Stomach smooth muscle (tissue), 2 donors: ENCODE data around the gene DDN.

Source experiments
- H3K27ac ChIP-seq: one replicate; pipeline ENCODE4 v1.7.0; 2013; ENCODE audit warnings: mild to moderate bottlenecking, low read length, inconsistent platforms
- H3K27me3 ChIP-seq, 2 donors: one replicate each; pipeline ENCODE4 v1.7.0; 2013; ENCODE audit warnings: low read length in 2 of 2; ENCODE audit not compliant: insufficient read depth in 2 of 2, control insufficient read depth in 1 of 2
- H3K36me3 ChIP-seq, 2 donors: one replicate each; pipeline ENCODE4 v1.7.0; 2013; ENCODE audit warnings: low read length in 2 of 2; ENCODE audit not compliant: control insufficient read depth in 2 of 2, insufficient read depth in 2 of 2
- H3K4me1 ChIP-seq: one replicate; pipeline ENCODE4 v1.7.0; 2013; ENCODE audit warnings: low read length; ENCODE audit not compliant: control insufficient read depth, insufficient read depth
- H3K4me3 ChIP-seq, 2 donors: one replicate each; pipeline ENCODE4 v1.7.0; 2013; ENCODE audit warnings: low read length in 2 of 2
- H3K9ac ChIP-seq, 2 donors: one replicate each; pipeline ENCODE4 v1.7.0; 2013; ENCODE audit warnings: low read length in 2 of 2, mild to moderate bottlenecking in 1 of 2
- H3K9me3 ChIP-seq, 2 donors: one replicate each; pipeline ENCODE4 v1.7.0; 2013; ENCODE audit warnings: low read length in 2 of 2; ENCODE audit not compliant: control insufficient read depth in 2 of 2
- donor health status: healthy.
- donor health status: Pancreatic carcinoma.

DDN gene

DNA sequence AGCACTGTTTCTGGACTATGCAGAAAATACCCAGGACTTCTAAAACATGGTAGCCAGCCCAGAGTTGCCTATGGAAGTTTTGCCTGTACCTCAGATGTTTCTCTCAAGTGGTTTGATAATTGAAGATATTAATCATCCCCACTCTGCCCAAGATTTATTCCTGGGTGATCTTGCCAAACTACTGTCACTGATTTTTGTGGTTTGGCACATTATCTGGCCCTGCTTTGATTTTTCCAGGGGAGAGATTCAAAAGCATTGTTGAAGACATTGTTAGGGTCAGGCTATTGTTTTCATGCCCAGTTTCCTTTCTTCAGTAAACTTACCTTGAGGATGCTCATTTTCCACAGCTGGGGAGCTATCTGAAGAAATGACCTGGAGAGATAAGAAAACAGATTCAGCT lies 13.6 kb upstream of the DDN start:
- no peak overlapping the region for H3K4me3 ChIP-seq
- H3K9me3 ChIP-seq: no peaks in the 10 kb centered on the region
- peaks cover 2 to 6% of the 10 kb centered on the region in 2 donors for H3K27me3 ChIP-seq
- H3K27ac ChIP-seq: no peak overlapping the region
- H3K4me1 ChIP-seq: peaks cover 9% of the 10 kb centered on the region
- no peak overlapping the region for H3K9ac ChIP-seq
- H3K36me3 ChIP-seq: peaks cover 19 to 26% of the 10 kb centered on the region in 2 donors

DNA sequence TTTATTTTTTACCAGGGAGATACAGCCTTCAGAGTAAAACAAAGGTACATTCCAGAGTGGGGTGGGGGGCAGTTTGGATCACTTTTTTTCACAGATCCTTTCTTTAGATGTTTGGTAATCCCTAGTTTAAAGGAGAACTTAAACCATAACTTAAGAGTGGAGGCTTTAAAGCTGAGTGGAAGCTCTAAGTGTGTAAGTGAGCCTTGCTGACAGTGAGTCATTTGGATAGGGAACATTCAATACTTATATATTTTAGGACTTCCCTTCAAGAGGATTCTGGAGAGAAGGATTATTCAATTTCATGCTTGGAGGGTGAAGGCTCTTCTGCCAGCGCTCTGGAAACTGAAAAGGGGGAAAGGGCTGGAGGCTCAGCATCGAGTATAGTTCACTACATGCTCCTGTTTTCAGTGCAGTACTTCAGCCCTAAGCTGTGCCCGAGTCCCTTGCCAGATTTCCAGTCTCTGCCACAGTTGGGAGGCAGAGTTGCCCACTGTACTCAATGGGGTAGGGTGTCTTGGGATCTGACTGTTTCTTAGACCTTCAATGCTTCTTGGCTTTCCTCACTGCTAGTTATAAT lies 11.0 kb upstream of the DDN start:
- peaks cover 2 to 13% of the 10 kb centered on the region in 2 donors for H3K27me3 ChIP-seq
- H3K9ac ChIP-seq: no peak overlapping the region
- no peaks in the 10 kb centered on the region for H3K9me3 ChIP-seq
- no peaks in the 10 kb centered on the region for H3K4me1 ChIP-seq
- H3K27ac ChIP-seq: no peak overlapping the region
- no peak overlapping the region for H3K4me3 ChIP-seq
- peaks cover 23 to 31% of the 10 kb centered on the region in 2 donors for H3K36me3 ChIP-seq

GRCh38 chr12:49008943-49009342 lies 9.8 kb upstream of the DDN start:
- H3K27ac ChIP-seq: no peak overlapping the region
- H3K9ac ChIP-seq: no peak overlapping the region
- H3K27me3 ChIP-seq: peaks cover 2 to 17% of the 10 kb centered on the region in 2 donors
- H3K4me1 ChIP-seq: no peaks in the 10 kb centered on the region
- peaks cover 34 to 42% of the 10 kb centered on the region in 2 donors for H3K36me3 ChIP-seq
- H3K4me3 ChIP-seq: no peak overlapping the region
- H3K9me3 ChIP-seq: no peaks in the 10 kb centered on the region

DNA sequence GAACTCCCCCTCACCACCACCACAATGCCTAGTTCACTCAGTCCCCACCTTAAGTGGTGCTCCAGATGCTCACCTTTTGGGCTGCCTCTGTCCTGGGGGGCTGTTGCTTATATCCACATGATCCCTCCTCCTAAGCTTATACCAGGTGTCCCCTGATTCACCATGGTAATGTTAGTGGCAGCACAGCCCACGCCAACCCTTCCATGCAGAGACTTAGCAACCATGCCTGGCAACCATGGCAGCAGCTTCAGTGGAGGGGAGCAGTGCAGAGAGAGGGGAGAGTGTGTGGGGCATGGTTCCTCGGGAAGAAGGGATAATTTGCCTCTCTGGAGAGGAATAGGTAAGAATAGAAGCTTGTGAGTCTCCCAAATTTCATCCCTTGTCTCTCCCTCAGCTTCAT lies 1.2 kb upstream of the DDN start:
- Histone ChIP-seq H3K27me3 (peaks cover 58 to 71% of the 10 kb centered on the region in 2 donors), H3K9me3 (no peaks in the 10 kb centered on the region), H3K4me3 (no peak overlapping the region), H3K27ac (no peak overlapping the region), H3K9ac (no peak overlapping the region), H3K4me1 (peaks cover 36% of the 10 kb centered on the region), H3K36me3 (peaks cover 35 to 39% of the 10 kb centered on the region in 2 donors)

- Histone ChIP-seq H3K4me1 (peaks cover 38% of the 10 kb centered on the region), H3K9ac (no peak overlapping the region), H3K27me3 (peaks cover 64 to 77% of the 10 kb centered on the region in 2 donors)
Measured at GRCh38 chr12:48998497-48999353, 450 bp downstream of the DDN start.

GRCh38 chr12:48997719-48998496 lies 1.3 kb downstream of the DDN start:
- Histone ChIP-seq H3K27me3 (peaks cover 58 to 74% of the 10 kb centered on the region in 2 donors), H3K4me3 (peak overlapping the region; percentile 41 to 66), H3K27ac (no peak overlapping the region), H3K9ac (no peak overlapping the region), H3K36me3 (peaks cover 16 to 18% of the 10 kb centered on the region in 2 donors), H3K9me3 (no peaks in the 10 kb centered on the region), H3K4me1 (peaks cover 38% of the 10 kb centered on the region)

More at GRCh38 chr12:48998497-48999353, 450 bp downstream of the DDN start:
- Histone ChIP-seq H3K9me3 (no peaks in the 10 kb centered on the region), H3K4me3 (peak overlapping the region; percentile 41 to 65), H3K27ac (no peak overlapping the region), H3K36me3 (peaks cover 20 to 25% of the 10 kb centered on the region in 2 donors)

DNA sequence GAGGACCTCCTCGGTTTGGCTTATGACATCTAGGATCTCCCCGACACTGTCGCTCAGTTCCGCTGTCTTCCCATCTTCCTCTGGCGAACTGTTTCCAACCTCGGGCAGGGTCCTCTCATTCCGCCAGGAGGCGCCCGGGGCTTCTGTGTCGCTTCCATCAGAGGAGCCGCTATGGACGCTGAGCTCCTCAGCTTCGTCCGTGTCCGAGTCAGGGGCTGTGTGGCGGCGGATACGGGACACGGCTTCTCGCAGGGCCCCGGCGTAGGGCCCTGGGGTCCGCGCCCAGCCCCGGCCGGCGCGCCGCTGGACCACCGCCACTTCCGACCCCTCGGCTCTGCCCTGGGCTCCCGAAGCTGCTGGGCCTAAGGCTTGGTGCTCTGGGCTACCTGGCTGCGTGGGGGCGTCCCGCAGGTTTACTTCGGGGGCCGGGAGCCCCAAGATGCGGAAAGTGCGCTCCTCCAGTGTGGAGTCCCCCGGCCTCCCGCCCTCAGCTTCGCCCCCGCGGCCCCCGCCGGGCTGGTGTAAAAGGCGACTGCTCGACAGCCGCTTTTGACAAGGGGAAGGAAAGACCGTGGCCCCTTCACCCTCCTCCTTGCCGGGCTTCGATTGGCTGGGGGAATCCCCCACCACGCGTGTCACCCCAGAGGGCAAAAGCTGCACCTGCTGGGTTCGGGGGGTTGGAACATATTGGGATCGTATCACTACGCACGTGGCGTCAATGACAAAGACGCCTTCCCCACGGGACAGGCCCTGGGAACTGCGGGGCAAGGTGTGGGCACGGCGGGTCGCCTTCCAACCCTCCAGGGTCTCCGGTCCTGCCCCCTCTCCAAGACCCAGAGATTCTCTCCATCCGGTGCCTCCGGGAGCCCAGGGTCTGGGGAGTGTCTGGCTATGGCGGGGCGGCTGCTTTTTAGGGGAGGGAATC lies 2.1 kb downstream of the DDN start:
- Histone ChIP-seq H3K9ac (no peak overlapping the region), H3K9me3 (no peaks in the 10 kb centered on the region), H3K36me3 (peaks cover 7 to 9% of the 10 kb centered on the region in 2 donors), H3K27me3 (peaks cover 50 to 68% of the 10 kb centered on the region in 2 donors), H3K4me3 (peak overlapping the region in 1 of 2 donors; percentile 66), H3K27ac (no peak overlapping the region), H3K4me1 (peaks cover 38% of the 10 kb centered on the region)

DNA sequence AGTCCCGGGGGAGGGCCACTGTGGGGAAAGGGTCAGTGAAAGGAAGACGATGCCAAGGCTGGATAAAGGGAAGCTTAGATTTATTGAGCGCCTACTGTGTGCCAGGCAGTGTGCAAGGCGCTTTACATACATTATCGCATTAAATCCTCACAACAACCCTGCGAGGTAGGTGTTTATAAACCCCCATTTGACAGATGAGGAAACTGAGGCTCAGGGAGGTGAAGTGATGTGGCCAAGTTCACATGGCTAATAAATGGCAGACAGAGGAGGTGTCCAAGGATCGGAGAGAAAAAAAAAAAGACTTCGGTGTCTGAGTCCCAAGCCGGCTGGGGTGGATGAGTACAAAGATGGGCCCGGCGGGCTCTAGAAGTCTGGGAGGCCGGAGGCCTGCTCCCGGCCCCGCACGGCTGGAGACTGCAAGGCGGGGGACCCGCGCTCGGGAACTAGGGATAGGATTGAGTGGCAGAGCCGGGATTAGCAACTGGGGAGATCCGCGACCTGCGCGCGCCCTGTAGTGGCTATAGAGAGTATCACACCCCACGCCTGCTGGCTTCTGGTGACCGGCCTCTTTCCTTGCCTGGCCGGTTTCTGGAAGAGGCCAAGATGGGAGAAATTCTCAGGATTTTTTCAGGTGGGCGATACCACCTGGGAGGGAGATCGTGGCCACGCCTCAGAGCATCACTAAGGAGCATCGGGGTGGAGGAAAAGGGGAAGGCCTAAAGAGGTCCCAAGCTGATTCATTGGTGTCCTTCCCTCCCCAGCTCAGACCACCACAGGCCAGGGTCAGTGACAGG lies 3.9 kb downstream of the DDN start:
- Histone ChIP-seq H3K9me3 (no peaks in the 10 kb centered on the region), H3K4me1 (peaks cover 37% of the 10 kb centered on the region), H3K27ac (no peak overlapping the region), H3K27me3 (peaks cover 40 to 56% of the 10 kb centered on the region in 2 donors), H3K9ac (no peak overlapping the region), H3K4me3 (peak overlapping the region; percentile 34 to 55), H3K36me3 (no peaks in the 10 kb centered on the region)

DNA sequence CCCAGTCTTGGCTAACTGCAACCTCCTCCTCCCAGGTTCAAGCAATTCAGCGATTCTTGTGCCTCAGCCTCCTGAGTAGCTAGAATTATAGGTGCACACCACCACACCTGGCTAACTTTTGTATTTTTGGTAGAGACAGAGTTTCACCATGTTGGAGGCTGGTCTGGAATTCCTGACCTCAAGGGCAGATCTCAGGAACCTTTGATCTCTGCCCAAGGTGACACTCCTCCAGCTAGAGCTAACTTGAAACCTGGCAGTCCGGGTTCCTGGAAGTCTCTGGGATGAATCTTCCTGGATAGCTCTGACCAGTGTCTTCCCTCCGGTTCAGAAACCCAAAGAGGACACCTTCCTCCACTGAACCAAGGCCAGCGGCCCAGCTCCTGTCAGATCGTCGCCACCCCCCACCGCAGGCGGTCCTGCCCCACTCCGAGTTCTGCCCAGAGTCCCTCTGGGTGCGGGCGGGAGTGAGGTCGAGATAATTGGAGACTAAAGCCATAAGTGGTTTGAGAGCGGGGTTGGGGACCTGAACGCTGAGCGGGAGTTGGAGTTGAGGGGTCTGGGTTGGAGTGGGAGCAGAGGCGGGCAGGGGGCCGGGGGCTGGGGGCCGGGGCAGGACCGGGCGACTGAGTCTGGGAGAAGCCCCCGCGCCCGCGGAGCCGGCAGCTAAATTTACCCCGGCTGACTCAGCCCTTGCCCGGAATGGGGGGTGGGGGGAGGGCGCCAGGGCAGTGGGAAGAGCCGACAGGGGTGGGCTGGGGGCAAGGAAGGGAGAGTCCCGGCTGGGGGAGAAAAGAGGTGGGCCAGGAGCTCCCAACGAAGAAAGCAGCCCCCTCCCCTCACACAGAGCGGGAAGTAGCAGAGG lies 4.7 kb downstream of the DDN start:
- Histone ChIP-seq H3K9ac (no peak overlapping the region), H3K4me1 (peaks cover 29% of the 10 kb centered on the region), H3K27ac (no peak overlapping the region), H3K27me3 (peaks cover 35 to 48% of the 10 kb centered on the region in 2 donors), H3K9me3 (no peaks in the 10 kb centered on the region), H3K36me3 (no peaks in the 10 kb centered on the region), H3K4me3 (no peak overlapping the region)
